Mesenteric fat pad (tissue), 1 donor: ENCODE measurements around the gene DIS3L2. TPM values are rescaled to one million over a fixed set of nuclear protein-coding genes. Genes with fewer than 3 reads are reported as not detected.
"Not testable (repeated sequence)": the region's sequence is repeated elsewhere in the genome, so short reads cannot be mapped to it uniquely, and the experiment has no call there.

Experiments
- DNase-seq: peaks from one replicate; pipeline ENCODE4 v3.0.0-alpha.2; 2020; ENCODE audit warnings: low spot score
- total RNA-seq: library from RNA; stranded (reverse); fragmentation: NEBNext Ultra II Directional; extraction: Animal tissue kit (Norgen Biotek cat#: 25700); gene quantifications from one replicate; pipeline ENCODE4 v1.2.1, GENCODE V29; 2021
- donor health status: DM: yes; HTN: yes; CAD: no.

DIS3L2 gene
- total RNA-seq, 1 donor from 2014 or later = 33.5 TPM

GRCh38 chr2:232147440-232148077, 186.0 kb downstream of the DIS3L2 start:
- DNase-seq = no peak

- DNase-seq = no peak
Measured at GRCh38 chr2:232162187-232162586, 200.7 kb downstream of the DIS3L2 start.

- no peak for DNase-seq
Measured at GRCh38 chr2:232170396-232170795, 208.9 kb downstream of the DIS3L2 start.

- no peak for DNase-seq
Measured at GRCh38 chr2:232174662-232175061, 213.1 kb downstream of the DIS3L2 start.

GRCh38 chr2:232176587-232176986, 215.1 kb downstream of the DIS3L2 start:
- not testable (repeated sequence) for DNase-seq

- no peak for DNase-seq
Measured at GRCh38 chr2:232183279-232183678, 221.8 kb downstream of the DIS3L2 start.

GRCh38 chr2:232184346-232184745, 222.8 kb downstream of the DIS3L2 start:
- DNase-seq = no peak

GRCh38 chr2:232190796-232191195, 229.3 kb downstream of the DIS3L2 start:
- no peak for DNase-seq

- DNase-seq = no peak
Measured at GRCh38 chr2:232195487-232195886, 234.0 kb downstream of the DIS3L2 start.

GRCh38 chr2:232196802-232197201, 235.3 kb downstream of the DIS3L2 start:
- DNase-seq = no peak

GRCh38 chr2:232200195-232200594, 238.7 kb downstream of the DIS3L2 start:
- no peak for DNase-seq

GRCh38 chr2:232203166-232203891, 241.8 kb downstream of the DIS3L2 start:
- no peak for DNase-seq

- DNase-seq = no peak
Measured at GRCh38 chr2:232203936-232204335, 242.4 kb downstream of the DIS3L2 start.

GRCh38 chr2:232204457-232204931, 243.0 kb downstream of the DIS3L2 start:
- DNase-seq = no peak

- no peak for DNase-seq
Measured at GRCh38 chr2:232207174-232207573, 245.7 kb downstream of the DIS3L2 start.

GRCh38 chr2:232210306-232210705, 248.8 kb downstream of the DIS3L2 start:
- no peak for DNase-seq

- DNase-seq = no peak
Measured at GRCh38 chr2:232211743-232212686, 250.5 kb downstream of the DIS3L2 start.

GRCh38 chr2:232213176-232213575, 251.7 kb downstream of the DIS3L2 start:
- no peak for DNase-seq

GRCh38 chr2:232214053-232214452, 252.5 kb downstream of the DIS3L2 start:
- DNase-seq = no peak

GRCh38 chr2:232216028-232216427, 254.5 kb downstream of the DIS3L2 start:
- no peak for DNase-seq

GRCh38 chr2:232218778-232219495, 257.4 kb downstream of the DIS3L2 start:
- DNase-seq = no peak
